HL-60 (cell line): Measurements from ENCODE around the gene RNF121.

ENCODE experiments used
- DNase-seq, 2 experiments: peaks; one replicate each; pipeline ENCODE4 v3.0.0-alpha.2; 2010 to 2020; ENCODE audit warnings: low read depth in 1 of 2, low spot score in 1 of 2
- H3K27ac ChIP-seq: fragments of 250-450 bp; sonication (Bioruptor Pico); replicated peaks from 2 replicates; pipeline ENCODE4 v1.5.1; 2020; ENCODE audit warnings: mild to moderate bottlenecking, moderate library complexity
- H3K27me3 ChIP-seq: fragments of 250-450 bp; sonication (Bioruptor Pico); 2 replicates; pipeline ENCODE4 v1.5.1; 2021; ENCODE audit warnings: mild to moderate bottlenecking, moderate library complexity; ENCODE audit not compliant: insufficient read depth, poor library complexity, severe bottlenecking
- H3K4me3 ChIP-seq: replicated peaks from 2 replicates; pipeline ENCODE4 v1.5.1; 2011; ENCODE audit warnings: mild to moderate bottlenecking, control low read depth, low read length; ENCODE audit not compliant: insufficient read depth
- CTCF ChIP-seq: IDR thresholded peaks from one replicate; pipeline ENCODE4 v1.5.1; 2011; ENCODE audit warnings: low read length, control low read depth, inconsistent platforms; ENCODE audit not compliant: insufficient read depth
- GABPA ChIP-seq: IDR thresholded peaks from 2 replicates; pipeline ENCODE4 v1.6.1; 2012; ENCODE audit warnings: low read depth
- POLR2AphosphoS5 ChIP-seq: IDR thresholded peaks from 2 replicates; pipeline ENCODE4 v1.6.1; 2012; ENCODE audit warnings: low read depth
- REST ChIP-seq: IDR thresholded peaks from 2 replicates; pipeline ENCODE4 v1.6.1; 2012; ENCODE audit warnings: low read depth; ENCODE audit not compliant: insufficient replicate concordance
- SPI1 ChIP-seq: IDR thresholded peaks from 2 replicates; pipeline ENCODE4 v1.6.1; 2012; ENCODE audit warnings: low read depth, mild to moderate bottlenecking, borderline replicate concordance

RNF121 gene

GRCh38 chr11:71948314-71949027 lies 19.6 kb downstream of the RNF121 start:
- H3K4me3 ChIP-seq, result no peak overlapping the region
- H3K27me3 ChIP-seq, result no peaks in the 10 kb centered on the region
- no peak for DNase-seq
- no peak for TF ChIP-seq REST
- TF ChIP-seq CTCF, result no peak
- TF ChIP-seq SPI1, result no peak
- TF ChIP-seq POLR2AphosphoS5, result no peak
- TF ChIP-seq GABPA, result no peak
- no peak overlapping the region for H3K27ac ChIP-seq

- H3K27me3 ChIP-seq, result no peaks in the 10 kb centered on the region
- no peak overlapping the region for H3K27ac ChIP-seq
- H3K4me3 ChIP-seq, result no peak overlapping the region
- no peak for DNase-seq
- TF ChIP-seq POLR2AphosphoS5, result no peak
- TF ChIP-seq CTCF, result no peak
- TF ChIP-seq GABPA, result no peak
- no peak for TF ChIP-seq REST
- no peak for TF ChIP-seq SPI1
Measured at GRCh38 chr11:71949034-71949433, 20.2 kb downstream of the RNF121 start.

- H3K27me3 ChIP-seq, result no peaks in the 10 kb centered on the region
- no peak overlapping the region for H3K4me3 ChIP-seq
- DNase-seq, result no peak
- H3K27ac ChIP-seq, result no peak overlapping the region
- TF ChIP-seq CTCF (no peak), SPI1 (no peak), GABPA (no peak), POLR2AphosphoS5 (no peak)
Measured at GRCh38 chr11:71951741-71952310, 23.0 kb downstream of the RNF121 start.
